HG02588 (cell line): ENCODE measurements around the gene MFSD2B.
A peak's percentile ranks its signal among the peaks of the same experiment; 100 is the strongest.
"Not testable (repeated sequence)": the region's sequence is repeated elsewhere in the genome, so short reads cannot be mapped to it uniquely, and the experiment has no call there.

ENCODE experiments used
- ATAC-seq: cut with Tn5 transposase; IDR thresholded peaks from one replicate; pipeline ENCODE4 v1.9.1; 2021; ENCODE audit warnings: mild to moderate bottlenecking, moderate library complexity; ENCODE audit not compliant: unreplicated experiment

Gene MFSD2B

GRCh38 chr2:24018241-24018640 is 8.4 kb downstream of the MFSD2B start:
- no peak for ATAC-seq

GRCh38 chr2:24019729-24020128 is 9.8 kb downstream of the MFSD2B start:
- no peak for ATAC-seq

- ATAC-seq: no peak
Measured at GRCh38 chr2:24020244-24020643, 10.4 kb downstream of the MFSD2B start.

- no peak for ATAC-seq
Measured at GRCh38 chr2:24021122-24021998, 11.5 kb downstream of the MFSD2B start.

GRCh38 chr2:24022324-24022974 is 12.6 kb downstream of the MFSD2B start:
- no peak for ATAC-seq

- ATAC-seq: no peak
Measured at GRCh38 chr2:24022975-24023575, 13.2 kb downstream of the MFSD2B start.

GRCh38 chr2:24024018-24024417 is 14.1 kb downstream of the MFSD2B start:
- no peak for ATAC-seq

- no peak for ATAC-seq
Measured at GRCh38 chr2:24024996-24025663, 15.2 kb downstream of the MFSD2B start.

GRCh38 chr2:24026233-24026632 is 16.3 kb downstream of the MFSD2B start:
- ATAC-seq: no peak

- ATAC-seq: no peak
Measured at GRCh38 chr2:24038786-24039499, 29.1 kb downstream of the MFSD2B start.

- no peak for ATAC-seq
Measured at GRCh38 chr2:24040511-24040910, 30.6 kb downstream of the MFSD2B start.

- not testable (repeated sequence) for ATAC-seq
Measured at GRCh38 chr2:24043133-24043532, 33.2 kb downstream of the MFSD2B start.

GRCh38 chr2:24045511-24046508 is 35.9 kb downstream of the MFSD2B start:
- ATAC-seq: no peak

GRCh38 chr2:24046599-24046929 is 36.7 kb downstream of the MFSD2B start:
- ATAC-seq: no peak

GRCh38 chr2:24046930-24047702 is 37.2 kb downstream of the MFSD2B start, which contains the start of gene WDCP:
TSS of gene WDCP (minus strand) at chr2:24047391. CDS start at chr2:24039494, 7,897 bp downstream.
- peak; percentile 98 for ATAC-seq

GRCh38 chr2:24047703-24048033 is 37.8 kb downstream of the MFSD2B start:
- peak; percentile 1 for ATAC-seq

- ATAC-seq: no peak
Measured at GRCh38 chr2:24048769-24049484, 39.0 kb downstream of the MFSD2B start.

GRCh38 chr2:24049485-24050021 is 39.7 kb downstream of the MFSD2B start, which contains the start of gene FKBP1B:
TSS of gene FKBP1B (plus strand) at chr2:24049741. CDS start at chr2:24049850, 109 bp downstream.
- no peak for ATAC-seq
